Stimulated activated CD8-positive, alpha-beta memory T cell treated with anti-CD3 and anti-CD28 coated beads, Interleukin-7, amount 100 ng/mL, for 4 hours (primary cell): Measurements from ENCODE around the gene SORCS3.

ENCODE experiments used
- DNase-seq, 2 donors: peaks; one replicate each; pipeline ENCODE4 v3.0.0-alpha.2; 2020; ENCODE audit warnings: low read depth in 2 of 2

Gene SORCS3

DNA sequence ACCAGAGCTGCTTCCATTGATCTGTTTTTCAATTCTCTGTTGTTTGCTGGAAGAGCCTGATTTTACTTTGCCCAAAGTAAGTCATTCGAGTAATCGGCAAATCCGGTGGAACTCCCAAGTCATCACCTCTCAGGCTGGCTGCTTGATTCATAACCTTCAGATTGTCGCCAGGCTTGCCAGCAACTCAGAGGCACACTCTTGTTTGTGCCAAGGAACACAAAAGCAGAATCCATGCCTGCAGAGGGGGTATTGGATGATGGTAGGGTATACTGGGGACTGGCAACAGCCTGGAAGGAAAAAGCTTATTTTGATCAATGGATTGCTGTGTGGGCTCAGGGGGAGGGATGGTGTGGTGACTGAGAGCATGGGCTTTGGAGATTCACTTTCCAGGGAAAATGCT, 542.4 kb downstream of the SORCS3 start:
- no peak for DNase-seq

DNA sequence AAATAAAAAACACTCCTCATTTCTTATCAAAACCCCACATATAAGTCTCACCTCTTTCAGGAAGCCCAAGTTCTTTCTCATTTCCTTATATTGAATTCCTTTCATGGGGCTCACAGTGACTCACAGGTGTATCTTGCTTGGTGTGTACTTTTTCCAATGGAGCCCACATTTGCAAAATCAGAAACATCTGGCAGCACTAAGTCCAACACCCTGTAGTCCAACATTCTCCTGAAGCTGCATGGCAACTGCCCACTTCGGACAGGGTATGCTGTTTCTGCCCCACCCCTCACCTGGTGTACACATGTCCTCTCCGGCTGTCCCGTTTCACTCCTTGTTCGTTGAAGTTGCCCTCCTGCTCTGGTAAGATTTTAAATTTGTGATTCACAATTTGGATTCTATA, 544.1 kb downstream of the SORCS3 start:
- DNase-seq, result no peak

- no peak for DNase-seq
Observed at GRCh38 chr10:105187243-105187642, 546.2 kb downstream of the SORCS3 start.

DNA sequence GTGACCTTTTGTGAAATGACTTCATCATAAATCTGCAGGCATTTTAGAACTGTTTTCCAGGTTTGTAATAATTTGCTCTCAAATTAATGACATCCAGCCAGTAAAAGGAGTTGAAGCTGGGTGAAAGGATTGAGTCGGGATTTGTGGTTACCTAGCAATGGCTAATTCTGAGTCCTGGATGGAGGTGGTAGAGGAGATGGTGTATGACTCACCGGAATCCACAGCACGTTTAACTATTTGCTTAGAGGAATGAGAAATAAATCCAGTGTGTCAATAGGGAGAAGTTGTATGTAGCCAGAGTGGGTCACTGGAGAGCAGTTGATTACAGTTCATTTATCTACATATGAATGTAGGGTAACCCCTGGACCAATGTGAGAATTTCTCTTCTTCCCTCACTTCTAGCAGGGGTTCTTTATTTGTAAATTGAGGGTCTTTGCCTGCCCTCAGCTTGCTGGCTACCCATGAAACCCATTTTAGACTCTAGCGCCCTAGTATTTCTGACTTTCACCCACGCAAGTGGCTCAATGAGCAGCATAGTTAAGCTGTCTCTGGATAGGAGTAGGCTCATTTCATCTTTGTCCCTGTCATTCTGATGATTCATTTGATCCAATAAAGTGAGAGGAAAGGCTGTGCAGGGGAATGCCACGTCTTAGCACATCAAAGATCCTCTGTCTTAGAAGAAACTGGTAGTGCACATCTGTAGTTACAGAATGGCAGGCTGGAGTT, 547.8 kb downstream of the SORCS3 start:
- DNase-seq, result no peak

- no peak for DNase-seq
Observed at GRCh38 chr10:105189463-105189800, 548.3 kb downstream of the SORCS3 start.

DNA sequence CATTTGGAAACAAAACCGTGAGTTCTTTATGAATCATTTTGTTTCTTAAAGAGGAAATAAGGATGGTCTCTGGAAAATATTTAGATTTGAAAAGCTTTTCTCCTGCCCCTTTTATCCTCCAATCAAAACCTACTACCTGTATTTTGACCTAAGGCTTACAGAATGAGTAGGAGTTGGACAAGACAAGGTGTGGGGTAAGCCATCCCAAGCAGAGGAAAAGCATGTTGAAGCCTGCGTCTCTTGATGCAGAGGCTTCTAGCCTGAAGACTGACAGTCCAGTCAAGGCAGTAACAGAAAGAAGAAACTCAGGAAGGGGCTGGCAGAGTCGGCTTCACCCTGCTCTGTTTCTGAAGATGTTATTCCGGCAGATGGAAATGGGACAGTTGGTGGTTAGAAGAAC, 551.1 kb downstream of the SORCS3 start:
- DNase-seq, result no peak

DNA sequence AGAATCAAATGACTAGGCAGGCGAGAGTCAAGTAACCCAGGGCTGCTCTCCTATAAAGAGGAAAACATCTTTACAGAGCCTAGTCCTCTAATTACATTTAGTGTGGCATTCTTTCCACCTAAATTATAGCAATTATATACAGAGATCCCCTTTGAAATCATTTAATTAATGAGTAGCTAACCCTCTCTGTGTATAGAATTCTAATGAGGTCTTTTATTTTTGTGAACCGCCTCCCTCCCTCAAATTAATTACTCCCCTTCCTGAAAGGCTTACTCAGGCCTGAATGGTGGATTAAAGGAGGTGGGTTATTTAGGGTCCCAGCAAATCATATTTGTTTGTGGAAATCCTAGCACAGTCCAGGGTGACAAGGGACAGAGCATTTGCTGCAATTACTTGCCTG, 551.8 kb downstream of the SORCS3 start:
- DNase-seq, result no peak

GRCh38 chr10:105195831-105196230, 554.7 kb downstream of the SORCS3 start:
- DNase-seq, result no peak

GRCh38 chr10:105197598-105198364, 556.7 kb downstream of the SORCS3 start:
- no peak for DNase-seq

- DNase-seq, result no peak
Observed at GRCh38 chr10:105206616-105207015, 565.5 kb downstream of the SORCS3 start.

- DNase-seq, result no peak
Observed at GRCh38 chr10:105207476-105207995, 566.4 kb downstream of the SORCS3 start.

- no peak for DNase-seq
Observed at GRCh38 chr10:105210546-105210945, 569.5 kb downstream of the SORCS3 start.

DNA sequence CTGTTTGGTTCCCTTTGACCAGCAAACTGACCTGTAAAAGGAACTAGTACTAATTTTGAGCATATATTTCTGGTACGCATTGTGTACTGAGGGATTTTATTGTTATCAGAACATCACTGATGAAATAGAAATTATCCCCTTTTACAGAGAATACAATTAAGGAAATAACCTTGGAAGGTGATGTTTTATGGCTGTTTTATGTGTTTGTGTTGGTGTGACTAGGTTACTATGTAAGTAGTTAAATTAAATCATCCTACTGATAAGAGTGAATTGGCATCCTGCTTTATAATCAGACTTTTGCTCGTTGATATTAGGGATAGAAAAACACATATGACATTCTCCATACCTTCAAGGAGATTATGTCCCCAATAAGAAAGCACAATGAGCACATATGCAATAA, 596.6 kb downstream of the SORCS3 start:
- DNase-seq, result no peak

GRCh38 chr10:105239311-105240219, 598.5 kb downstream of the SORCS3 start:
- DNase-seq, result no peak

DNA sequence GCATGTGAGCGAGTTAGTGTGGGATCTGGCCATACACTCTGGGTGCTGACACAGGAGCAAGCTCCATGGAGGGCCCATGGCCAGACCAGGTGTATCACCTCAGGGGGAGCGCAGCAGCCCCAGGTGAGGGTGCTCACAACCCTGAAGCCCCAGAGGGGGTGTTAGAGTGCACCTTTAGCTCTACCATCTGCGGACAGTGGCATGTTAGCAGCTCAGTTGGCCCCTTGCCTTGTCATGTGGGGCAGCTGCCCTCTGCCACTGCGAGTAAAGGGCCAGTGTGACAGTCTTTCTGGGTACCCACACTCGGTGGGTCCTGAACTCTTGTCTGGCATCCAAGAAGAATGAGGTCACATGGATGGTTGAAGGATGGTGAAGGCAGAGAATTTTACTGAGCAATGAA, 600.2 kb downstream of the SORCS3 start:
- DNase-seq, result no peak

DNA sequence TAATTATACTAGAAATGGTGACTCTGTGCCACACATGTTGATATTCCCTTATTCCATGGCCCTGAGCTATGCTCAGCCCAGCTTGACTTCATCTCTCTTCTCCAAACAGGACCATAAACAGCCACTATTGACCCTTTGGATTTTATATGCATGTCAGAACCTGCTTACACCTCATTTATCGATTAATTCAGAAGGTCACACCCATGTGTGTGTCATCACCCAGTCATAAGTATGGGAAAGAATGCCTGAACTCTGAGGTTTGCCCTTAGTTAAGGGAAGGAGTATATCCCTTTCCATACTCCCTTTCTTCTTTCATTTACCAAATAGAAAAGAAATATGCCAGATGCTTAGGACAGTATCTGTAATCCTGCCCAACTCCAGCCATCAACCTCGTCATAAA, 602.3 kb downstream of the SORCS3 start:
- DNase-seq, result no peak

GRCh38 chr10:105243825-105244224, 602.7 kb downstream of the SORCS3 start:
- DNase-seq, result no peak

- no peak for DNase-seq
Observed at GRCh38 chr10:105247831-105248499, 606.9 kb downstream of the SORCS3 start.

DNA sequence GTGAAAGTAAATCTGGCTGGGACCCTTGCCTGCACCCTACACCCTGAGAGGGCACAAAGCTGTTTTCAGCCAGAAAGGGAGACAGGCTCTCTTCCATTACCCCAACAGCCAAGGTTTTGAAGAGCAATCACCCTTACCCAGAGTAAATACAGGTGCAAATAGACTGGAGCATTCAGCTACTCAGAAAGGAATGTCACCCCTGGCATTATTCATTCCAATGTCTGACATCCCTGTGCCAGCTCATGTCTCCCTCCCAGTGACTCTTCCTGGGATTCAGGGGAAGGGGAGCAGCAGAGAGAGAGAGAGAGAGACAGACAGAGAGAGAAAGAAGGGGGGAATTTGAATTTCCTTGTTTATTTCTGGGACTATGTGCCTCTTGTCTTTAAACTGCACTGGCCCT, 611.8 kb downstream of the SORCS3 start:
- no peak for DNase-seq

- no peak for DNase-seq
Observed at GRCh38 chr10:105253515-105254212, 612.6 kb downstream of the SORCS3 start.

DNA sequence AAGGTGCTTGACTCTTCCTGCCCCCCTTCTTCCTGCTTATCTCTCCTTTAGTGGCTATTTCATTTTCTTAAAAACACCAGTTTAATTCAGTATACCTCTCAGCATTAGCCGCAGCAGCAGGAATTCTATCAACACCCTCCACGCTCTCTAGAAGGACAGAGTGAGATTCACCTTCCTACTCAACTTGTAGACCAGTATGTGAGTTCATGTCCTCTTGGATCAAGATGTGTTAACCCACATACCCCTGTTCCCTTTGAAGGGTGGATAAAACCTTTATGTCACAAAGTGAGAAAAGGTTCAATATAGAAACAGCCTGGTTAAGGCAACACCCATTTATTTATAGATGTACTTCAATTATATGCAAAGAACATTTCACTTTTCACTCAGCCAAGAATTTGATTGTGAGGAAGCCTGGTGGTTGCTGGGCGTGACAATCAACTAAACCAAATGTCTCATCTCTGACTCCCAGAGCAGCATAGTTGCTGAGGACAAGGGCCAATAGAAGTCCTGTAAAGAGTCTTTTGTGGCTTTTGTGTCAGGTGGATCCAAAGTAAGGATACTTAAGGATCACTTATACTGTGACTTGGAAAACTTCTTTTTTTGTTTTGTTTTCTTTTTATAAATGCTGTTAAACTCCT, 617.1 kb downstream of the SORCS3 start:
- DNase-seq, result no peak
